Erythroblast (primary cell): ENCODE data around the gene NKAIN2.
"Not testable (repeated sequence)": the region's sequence is repeated elsewhere in the genome, so short reads cannot be mapped to it uniquely, and the experiment has no call there.

Experiments
- DNase-seq, 2 experiments: peaks; one replicate each; lab custom pipeline; 2025; lab: John Stamatoyannopoulos, UW
- GATA1 ChIP-seq: IDR thresholded peaks from 2 replicates; pipeline ENCODE4 v1.6.1; 2011; ENCODE audit warnings: low read depth, mild to moderate bottlenecking, control low read depth, low read length, moderate library complexity
- POLR2A ChIP-seq: IDR thresholded peaks from 2 replicates; pipeline ENCODE4 v1.6.1; 2011; ENCODE audit warnings: mild to moderate bottlenecking, low read length

The NKAIN2 gene

DNA sequence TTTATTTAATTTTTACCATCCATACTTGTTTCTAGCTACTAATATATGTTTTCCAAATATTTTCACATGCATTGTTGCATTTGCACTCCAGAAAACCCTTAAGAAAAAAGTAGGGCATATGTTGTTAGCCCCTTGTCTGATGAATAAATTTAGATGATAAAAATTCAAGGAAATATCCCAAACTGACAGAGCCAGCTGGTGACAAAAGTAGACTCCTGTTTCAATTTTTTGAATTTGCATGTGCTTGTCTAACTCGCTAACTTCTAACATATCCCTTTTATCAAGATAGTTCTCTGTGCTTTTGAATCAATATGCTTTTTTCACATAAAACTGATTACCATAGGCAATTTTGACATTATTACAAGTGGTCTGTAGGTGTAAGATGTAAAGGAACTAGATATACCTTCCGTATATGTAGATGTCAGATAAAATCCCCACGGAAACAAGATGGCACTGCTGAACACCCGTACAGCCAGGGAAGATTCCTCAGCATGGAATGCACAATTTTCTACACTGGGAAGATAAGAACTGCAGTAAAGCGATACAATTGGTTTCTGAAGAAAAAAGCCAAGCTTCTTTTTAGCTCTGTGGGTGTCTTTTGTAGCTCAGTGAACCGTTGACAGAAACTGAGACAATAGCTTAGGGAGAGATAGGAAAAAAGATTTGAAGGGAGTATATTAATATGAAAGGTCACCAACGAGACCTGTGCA is 721.0 kb downstream of the NKAIN2 start:
- TF ChIP-seq GATA1 (no peak), POLR2A (no peak)
- no peak for DNase-seq

GRCh38 chr6:124530926-124531325 is 727.3 kb downstream of the NKAIN2 start:
- TF ChIP-seq POLR2A: no peak
- TF ChIP-seq GATA1: no peak
- no peak for DNase-seq

GRCh38 chr6:124535299-124535698 is 731.6 kb downstream of the NKAIN2 start:
- no peak for DNase-seq
- TF ChIP-seq GATA1 (no peak), POLR2A (no peak)

GRCh38 chr6:124535746-124536145 is 732.1 kb downstream of the NKAIN2 start:
- DNase-seq: no peak
- TF ChIP-seq POLR2A (no peak), GATA1 (no peak)

DNA sequence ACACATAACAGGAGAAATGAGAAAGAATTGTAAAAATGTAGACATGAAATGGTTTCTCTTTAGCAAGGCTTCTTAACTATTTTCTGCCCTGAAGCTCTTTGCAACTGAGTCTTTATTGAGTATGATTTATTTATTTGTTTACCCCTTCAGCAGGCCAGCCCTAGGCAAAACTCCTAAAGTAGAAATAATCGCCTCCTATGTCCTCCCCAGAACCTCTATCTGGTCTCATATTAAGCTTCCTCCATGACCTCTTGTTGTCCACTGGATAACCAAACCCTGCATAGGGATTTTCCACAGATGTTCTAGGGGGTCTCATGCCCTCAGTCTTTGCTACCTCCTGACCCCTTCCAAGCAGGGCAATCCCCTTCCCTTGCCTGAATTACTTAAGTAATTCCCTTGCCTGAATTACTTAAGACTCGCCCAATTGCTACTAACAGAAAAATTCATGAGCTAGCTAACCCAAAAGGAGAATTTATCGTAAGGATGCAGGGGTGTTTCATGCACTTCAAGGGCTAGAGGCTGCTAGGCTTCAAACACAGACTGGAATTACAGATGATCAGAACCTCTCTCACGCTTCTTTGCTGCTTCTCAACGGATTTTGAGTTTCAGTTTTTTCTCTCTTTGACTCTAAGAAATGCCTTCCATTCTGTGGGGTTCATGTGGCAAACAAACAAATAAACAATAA is 732.6 kb downstream of the NKAIN2 start:
- DNase-seq: no peak
- no peak for TF ChIP-seq GATA1

DNA sequence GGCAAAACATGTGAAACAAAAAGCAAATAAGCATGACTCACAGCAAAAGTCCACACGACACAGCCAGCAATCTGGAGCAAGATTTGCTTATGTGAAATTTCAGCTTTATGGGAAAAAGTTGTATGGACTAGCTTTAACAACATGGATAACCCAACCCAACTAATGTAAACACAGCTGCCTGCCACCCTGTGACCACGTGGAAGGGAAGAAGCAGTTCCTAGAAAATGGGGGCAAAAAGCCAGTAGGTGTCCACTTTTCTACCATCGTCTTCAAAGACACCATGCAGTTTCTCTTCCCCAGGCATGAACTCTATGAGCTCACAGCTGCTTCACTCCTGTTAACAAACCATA is 733.2 kb downstream of the NKAIN2 start:
- DNase-seq: no peak
- no peak for TF ChIP-seq GATA1
- TF ChIP-seq POLR2A: no peak

- no peak for TF ChIP-seq POLR2A
- TF ChIP-seq GATA1: no peak
- DNase-seq: no peak
These were observed 735.4 kb downstream of the NKAIN2 start for GRCh38 chr6:124539096-124539495.

- no peak for TF ChIP-seq POLR2A
- TF ChIP-seq GATA1: no peak
These were observed 737.9 kb downstream of the NKAIN2 start for GRCh38 chr6:124541573-124541972.

GRCh38 chr6:124546601-124547000 is 742.9 kb downstream of the NKAIN2 start:
- TF ChIP-seq POLR2A: no peak
- TF ChIP-seq GATA1: no peak
- no peak for DNase-seq

More at GRCh38 chr6:124541573-124541972, 737.9 kb downstream of the NKAIN2 start:
- no peak for DNase-seq

DNA sequence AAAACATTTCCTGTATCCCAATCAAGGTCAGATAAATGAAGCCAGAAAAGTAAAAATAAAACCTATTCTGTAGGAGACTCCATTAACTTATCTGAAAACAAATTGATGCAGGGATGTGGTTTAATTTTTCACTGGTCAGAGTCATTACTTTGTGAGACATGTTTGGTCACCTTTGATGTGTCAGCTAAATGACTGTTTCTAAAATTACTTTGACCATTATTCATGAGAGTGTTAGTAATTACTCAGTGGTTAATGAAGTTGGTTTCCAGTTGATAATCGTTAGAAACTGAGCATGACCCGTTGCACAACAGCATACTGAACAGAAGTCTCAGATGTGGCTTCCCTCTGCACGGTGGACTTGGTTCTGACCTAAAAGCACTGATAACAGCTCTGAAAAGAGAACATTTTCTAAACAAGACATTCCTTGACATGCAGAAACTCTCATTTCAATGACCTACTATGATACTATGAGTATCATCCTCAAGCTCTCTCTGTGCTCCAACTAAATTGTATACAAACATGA is 748.1 kb downstream of the NKAIN2 start:
- no peak for DNase-seq
- no peak for TF ChIP-seq GATA1
- no peak for TF ChIP-seq POLR2A

- no peak for DNase-seq
- TF ChIP-seq GATA1 (no peak), POLR2A (no peak)
These were observed 754.2 kb downstream of the NKAIN2 start for GRCh38 chr6:124557873-124558272.

GRCh38 chr6:124560078-124560477 is 756.4 kb downstream of the NKAIN2 start:
- not testable (repeated sequence) for DNase-seq

DNA sequence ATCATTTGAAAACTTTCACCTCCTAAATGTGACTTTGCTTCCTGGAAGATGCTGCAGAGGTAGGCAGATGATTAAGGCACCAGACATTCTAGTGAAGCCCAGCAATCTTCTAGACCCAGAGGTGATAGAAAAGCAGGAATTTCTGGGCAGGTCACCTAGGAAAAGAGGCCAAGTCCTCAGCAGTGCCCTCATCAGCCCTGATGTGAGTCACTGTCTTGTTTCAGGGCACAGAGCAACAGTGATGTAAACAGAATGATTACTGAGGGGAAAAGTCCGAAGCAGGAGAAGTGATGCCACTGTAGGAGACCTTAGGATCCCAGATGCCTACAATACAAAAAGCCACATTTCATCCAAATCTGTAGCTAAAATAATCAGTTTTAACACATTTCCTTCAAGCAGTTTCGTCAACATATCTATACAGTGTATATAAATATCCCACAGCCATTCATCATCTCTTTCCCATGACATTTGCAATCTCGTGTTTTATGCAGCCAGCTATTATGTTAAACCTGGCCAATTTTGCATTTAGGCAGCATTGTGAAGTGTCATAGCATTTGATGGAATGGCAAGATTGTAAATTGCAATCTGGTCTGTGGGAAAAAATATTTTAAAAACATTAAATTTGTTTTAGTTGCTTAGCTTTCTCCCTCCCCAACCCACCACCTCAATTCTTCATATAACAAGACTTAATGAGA is 757.4 kb downstream of the NKAIN2 start:
- TF ChIP-seq GATA1: no peak
- TF ChIP-seq POLR2A: no peak
- DNase-seq: no peak

GRCh38 chr6:124561635-124562130 is 758.0 kb downstream of the NKAIN2 start:
- no peak for TF ChIP-seq GATA1
- no peak for TF ChIP-seq POLR2A

DNA sequence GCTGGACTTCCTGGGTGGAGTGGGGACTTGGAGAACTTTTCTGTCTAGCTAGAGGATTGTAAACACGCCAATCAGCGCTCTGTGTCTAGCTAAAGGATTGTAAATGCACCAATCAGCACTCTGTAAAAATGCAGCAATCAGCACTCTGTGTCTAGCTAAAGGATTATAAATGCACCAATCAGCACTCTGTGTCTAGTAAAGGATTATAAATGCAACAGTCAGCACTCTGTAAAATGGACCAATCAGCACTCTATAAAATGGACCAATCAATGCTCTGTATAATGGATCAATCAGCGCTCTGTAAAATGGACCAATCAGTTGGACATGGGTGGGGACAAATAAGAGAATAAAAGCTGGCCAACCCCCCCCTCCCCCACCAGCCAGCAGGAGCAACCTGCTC is 760.5 kb downstream of the NKAIN2 start:
- not testable (repeated sequence) for DNase-seq

More at GRCh38 chr6:124561635-124562130, 758.0 kb downstream of the NKAIN2 start:
- no peak for DNase-seq
